Measurements from ENCODE around the gene CNNM1. TPM values are rescaled to one million over a fixed set of nuclear protein-coding genes. Genes with fewer than 3 reads are reported as not detected.

The CNNM1 gene
- total and polyA plus RNA-seq, 3 experiments from 2014 or later, result 0.11 to 0.16 TPM; not detected in 1

DNA sequence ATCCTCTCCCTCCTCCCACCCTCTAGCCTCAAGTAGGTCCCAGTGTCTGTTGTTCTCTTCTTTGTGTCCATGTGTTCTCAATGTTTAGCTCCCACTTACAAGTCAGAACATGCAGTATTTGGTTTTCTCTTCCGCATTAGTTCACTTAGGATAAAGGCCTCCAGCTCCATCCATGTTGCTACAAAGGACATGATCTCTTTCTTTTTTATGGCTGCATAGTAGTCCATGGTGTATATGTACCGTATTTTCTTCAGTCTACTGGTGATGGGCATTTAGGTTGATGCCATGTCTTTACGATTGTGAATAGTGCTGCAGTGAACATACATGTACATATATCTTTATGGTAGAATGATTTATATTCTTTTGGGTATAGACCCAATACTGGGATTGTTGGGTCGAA is 102.9 kb downstream of the CNNM1 start:
- Mint-ChIP-seq H3K36me3 (peaks cover 0 to 17% (median 2%) of the 10 kb centered on the region in 3 donors), H3K9me3 (no peaks in the 10 kb centered on the region), H3K4me3 (peak overlapping the region; percentile 72 to 99 (median 98)), H3K27ac (peak overlapping the region in 7 of 8 donors; percentile 48 to 96 (median 66)), H3K27me3 (peaks cover 0 to 4% of the 10 kb centered on the region in 2 donors), H3K4me1 (peaks cover 39 to 51% (median 47%) of the 10 kb centered on the region in 3 donors)
- Histone ChIP-seq H3K27ac (ENCODE audit: low read depth, low read length) (no peak overlapping the region), H3K27me3 (ENCODE audit: insufficient read depth, low read length, poor library complexity, severe bottlenecking) (no peaks in the 10 kb centered on the region), H3K36me3 (ENCODE audit: insufficient read depth, low read length) (no peaks in the 10 kb centered on the region), H3K4me3 (ENCODE audit: low read length) (no peak overlapping the region), H3K4me1 (ENCODE audit: insufficient read depth, low read length) (peaks cover 18% of the 10 kb centered on the region), H3K9me3 (ENCODE audit: low read length) (no peaks in the 10 kb centered on the region)
- ChIA-PET CTCF (interaction anchor here (2.1 kb wide), 1 partner anchor 180 kb away, joined by 6 read pairs; no protein-coding TSS in a partner anchor), POLR2A (no interaction called here)
- no peak for DNase-seq

DNA sequence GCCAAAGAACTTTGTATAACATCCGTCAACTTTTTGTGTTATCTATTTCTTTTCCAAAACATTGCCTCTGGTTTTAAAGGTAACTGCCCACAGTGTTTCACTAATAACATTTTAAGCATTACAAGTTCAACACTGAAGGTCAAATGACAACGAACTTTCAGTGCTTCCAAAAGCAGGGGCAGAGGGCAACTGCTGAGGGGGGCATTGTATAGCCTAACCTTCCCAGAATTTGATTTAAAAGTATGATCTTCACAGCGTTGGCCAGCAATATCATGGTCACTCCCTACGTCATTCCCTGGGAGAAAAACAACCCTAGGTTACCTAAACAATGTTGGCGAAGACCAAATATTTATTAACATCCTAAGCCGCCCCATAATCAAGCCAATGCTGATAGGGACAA is 103.7 kb downstream of the CNNM1 start:
- Histone ChIP-seq H3K36me3 (ENCODE audit: insufficient read depth, low read length) (no peaks in the 10 kb centered on the region), H3K27me3 (ENCODE audit: insufficient read depth, low read length, poor library complexity, severe bottlenecking) (no peaks in the 10 kb centered on the region), H3K27ac (ENCODE audit: low read depth, low read length) (no peak overlapping the region), H3K9me3 (ENCODE audit: low read length) (no peaks in the 10 kb centered on the region), H3K4me3 (ENCODE audit: low read length) (no peak overlapping the region), H3K4me1 (ENCODE audit: insufficient read depth, low read length) (peaks cover 18% of the 10 kb centered on the region)
- peaks cover 0 to 4% of the 10 kb centered on the region in 2 donors for H3K27me3 Mint-ChIP-seq
- peaks cover 39 to 51% (median 47%) of the 10 kb centered on the region in 3 donors for H3K4me1 Mint-ChIP-seq
- ChIA-PET POLR2A (no interaction called here), CTCF (no interaction called here)
- no peaks in the 10 kb centered on the region for H3K9me3 Mint-ChIP-seq
- no peak overlapping the region for H3K27ac Mint-ChIP-seq
- H3K4me3 Mint-ChIP-seq, result peak overlapping the region in 1 of 7 donors; percentile 72
- H3K36me3 Mint-ChIP-seq, result peaks cover 0 to 19% (median 2%) of the 10 kb centered on the region in 3 donors
- DNase-seq, result no peak

- H3K36me3 ChIP-seq (ENCODE audit: insufficient read depth, low read length), result no peaks in the 10 kb centered on the region
- peaks cover 0 to 19% (median 2%) of the 10 kb centered on the region in 3 donors for H3K36me3 Mint-ChIP-seq
- DNase-seq, result no peak
- CTCF ChIA-PET, result no interaction called here
- H3K4me3 Mint-ChIP-seq, result peak overlapping the region in 1 of 7 donors; percentile 52
- no peak overlapping the region for H3K4me3 ChIP-seq (ENCODE audit: low read length)
- POLR2A ChIA-PET, result no interaction called here
- no peaks in the 10 kb centered on the region for H3K27me3 ChIP-seq (ENCODE audit: insufficient read depth, low read length, poor library complexity, severe bottlenecking)
- H3K4me1 Mint-ChIP-seq, result peaks cover 39 to 51% (median 47%) of the 10 kb centered on the region in 3 donors
- H3K27ac ChIP-seq (ENCODE audit: low read depth, low read length), result no peak overlapping the region
- H3K9me3 ChIP-seq (ENCODE audit: low read length), result no peaks in the 10 kb centered on the region
- peaks cover 0 to 4% of the 10 kb centered on the region in 2 donors for H3K27me3 Mint-ChIP-seq
- no peak overlapping the region for H3K27ac Mint-ChIP-seq
- peaks cover 18% of the 10 kb centered on the region for H3K4me1 ChIP-seq (ENCODE audit: insufficient read depth, low read length)
- H3K9me3 Mint-ChIP-seq, result no peaks in the 10 kb centered on the region
Measured at GRCh38 chr10:99433378-99434020, 104.3 kb downstream of the CNNM1 start.

- peak in 2 of 5 donors; percentile 7 to 19 for DNase-seq
- H3K36me3 Mint-ChIP-seq, result peaks cover 0 to 15% (median 2%) of the 10 kb centered on the region in 3 donors
- ChIA-PET POLR2A (interaction anchor here (1.0 kb wide), 1 partner anchor 176 kb away, joined by 3 read pairs; no protein-coding TSS in a partner anchor), CTCF (interaction anchor here (0.7 to 2.2 kb wide), 14 partner anchors 11 to 968 kb away, joined by 3 to 10 read pairs (median 5); no protein-coding TSS in a partner anchor)
- Histone ChIP-seq H3K36me3 (ENCODE audit: insufficient read depth, low read length) (no peaks in the 10 kb centered on the region), H3K27ac (ENCODE audit: low read depth, low read length) (no peak overlapping the region), H3K9me3 (ENCODE audit: low read length) (no peaks in the 10 kb centered on the region), H3K4me1 (ENCODE audit: insufficient read depth, low read length) (peaks cover 11% of the 10 kb centered on the region), H3K4me3 (ENCODE audit: low read length) (no peak overlapping the region), H3K27me3 (ENCODE audit: insufficient read depth, low read length, poor library complexity, severe bottlenecking) (no peaks in the 10 kb centered on the region)
- no peaks in the 10 kb centered on the region for H3K9me3 Mint-ChIP-seq
- peaks cover 22 to 31% (median 27%) of the 10 kb centered on the region in 3 donors for H3K4me1 Mint-ChIP-seq
- peaks cover 0 to 4% of the 10 kb centered on the region in 2 donors for H3K27me3 Mint-ChIP-seq
- H3K4me3 Mint-ChIP-seq, result peak overlapping the region in 1 of 7 donors; percentile 62
- H3K27ac Mint-ChIP-seq, result no peak overlapping the region
Measured at GRCh38 chr10:99435986-99436638, 107.0 kb downstream of the CNNM1 start.

GRCh38 chr10:99438890-99439289 is 109.7 kb downstream of the CNNM1 start:
- H3K27me3 Mint-ChIP-seq, result no peaks in the 10 kb centered on the region
- no peak for DNase-seq
- Histone ChIP-seq H3K27me3 (ENCODE audit: insufficient read depth, low read length, poor library complexity, severe bottlenecking) (no peaks in the 10 kb centered on the region), H3K4me3 (ENCODE audit: low read length) (no peak overlapping the region), H3K36me3 (ENCODE audit: insufficient read depth, low read length) (no peaks in the 10 kb centered on the region), H3K9me3 (ENCODE audit: low read length) (no peaks in the 10 kb centered on the region), H3K27ac (ENCODE audit: low read depth, low read length) (no peak overlapping the region), H3K4me1 (ENCODE audit: insufficient read depth, low read length) (no peaks in the 10 kb centered on the region)
- no peak overlapping the region for H3K27ac Mint-ChIP-seq
- H3K36me3 Mint-ChIP-seq, result peaks cover 0 to 10% (median 2%) of the 10 kb centered on the region in 3 donors
- peaks cover 11 to 12% (median 11%) of the 10 kb centered on the region in 3 donors for H3K4me1 Mint-ChIP-seq
- no peak overlapping the region for H3K4me3 Mint-ChIP-seq
- H3K9me3 Mint-ChIP-seq, result no peaks in the 10 kb centered on the region
- CTCF ChIA-PET, result no interaction called here
- POLR2A ChIA-PET, result no interaction called here

- Mint-ChIP-seq H3K27ac (peak overlapping the region in 1 of 8 donors; percentile 23), H3K4me3 (no peak overlapping the region), H3K27me3 (peaks cover 0 to 7% of the 10 kb centered on the region in 2 donors), H3K9me3 (no peaks in the 10 kb centered on the region), H3K36me3 (peaks cover 0 to 4% (median 0%) of the 10 kb centered on the region in 3 donors), H3K4me1 (no peaks in the 10 kb centered on the region)
- H3K9me3 ChIP-seq (ENCODE audit: low read length), result no peaks in the 10 kb centered on the region
- no peaks in the 10 kb centered on the region for H3K27me3 ChIP-seq (ENCODE audit: insufficient read depth, low read length, poor library complexity, severe bottlenecking)
- CTCF ChIA-PET, result interaction anchor here (0.7 kb wide), 1 partner anchor 325 kb away, joined by 3 read pairs; no protein-coding TSS in a partner anchor
- H3K36me3 ChIP-seq (ENCODE audit: insufficient read depth, low read length), result no peaks in the 10 kb centered on the region
- no peak for DNase-seq
- no peak overlapping the region for H3K4me3 ChIP-seq (ENCODE audit: low read length)
- no peak overlapping the region for H3K27ac ChIP-seq (ENCODE audit: low read depth, low read length)
- no peaks in the 10 kb centered on the region for H3K4me1 ChIP-seq (ENCODE audit: insufficient read depth, low read length)
- POLR2A ChIA-PET, result no interaction called here
Measured at GRCh38 chr10:99442394-99442793, 113.2 kb downstream of the CNNM1 start.

- Histone ChIP-seq H3K4me1 (ENCODE audit: insufficient read depth, low read length) (no peaks in the 10 kb centered on the region), H3K9me3 (ENCODE audit: low read length) (no peaks in the 10 kb centered on the region), H3K27ac (ENCODE audit: low read depth, low read length) (no peak overlapping the region), H3K4me3 (ENCODE audit: low read length) (no peak overlapping the region), H3K36me3 (ENCODE audit: insufficient read depth, low read length) (no peaks in the 10 kb centered on the region), H3K27me3 (ENCODE audit: insufficient read depth, low read length, poor library complexity, severe bottlenecking) (no peaks in the 10 kb centered on the region)
- Mint-ChIP-seq H3K27me3 (peaks cover 1 to 11% of the 10 kb centered on the region in 2 donors), H3K27ac (no peak overlapping the region), H3K4me3 (no peak overlapping the region), H3K9me3 (no peaks in the 10 kb centered on the region), H3K4me1 (no peaks in the 10 kb centered on the region), H3K36me3 (peaks cover 0 to 2% (median 0%) of the 10 kb centered on the region in 3 donors)
- ChIA-PET POLR2A (no interaction called here), CTCF (no interaction called here)
- DNase-seq, result no peak
Measured at GRCh38 chr10:99443500-99443899, 114.3 kb downstream of the CNNM1 start.

Measured in CD8-positive, alpha-beta memory T cell (primary cell).